GM18517 (cell line): ENCODE results near the gene ATP2B3.
"Not testable (repeated sequence)": the region's sequence is repeated elsewhere in the genome, so short reads cannot be mapped to it uniquely, and the experiment has no call there.

Experiments used
- ATAC-seq: cut with Tn5 transposase; IDR thresholded peaks from one replicate; pipeline ENCODE4 v1.9.1; 2021; ENCODE audit warnings: mild to moderate bottlenecking, moderate library complexity; ENCODE audit not compliant: unreplicated experiment

Gene ATP2B3

DNA sequence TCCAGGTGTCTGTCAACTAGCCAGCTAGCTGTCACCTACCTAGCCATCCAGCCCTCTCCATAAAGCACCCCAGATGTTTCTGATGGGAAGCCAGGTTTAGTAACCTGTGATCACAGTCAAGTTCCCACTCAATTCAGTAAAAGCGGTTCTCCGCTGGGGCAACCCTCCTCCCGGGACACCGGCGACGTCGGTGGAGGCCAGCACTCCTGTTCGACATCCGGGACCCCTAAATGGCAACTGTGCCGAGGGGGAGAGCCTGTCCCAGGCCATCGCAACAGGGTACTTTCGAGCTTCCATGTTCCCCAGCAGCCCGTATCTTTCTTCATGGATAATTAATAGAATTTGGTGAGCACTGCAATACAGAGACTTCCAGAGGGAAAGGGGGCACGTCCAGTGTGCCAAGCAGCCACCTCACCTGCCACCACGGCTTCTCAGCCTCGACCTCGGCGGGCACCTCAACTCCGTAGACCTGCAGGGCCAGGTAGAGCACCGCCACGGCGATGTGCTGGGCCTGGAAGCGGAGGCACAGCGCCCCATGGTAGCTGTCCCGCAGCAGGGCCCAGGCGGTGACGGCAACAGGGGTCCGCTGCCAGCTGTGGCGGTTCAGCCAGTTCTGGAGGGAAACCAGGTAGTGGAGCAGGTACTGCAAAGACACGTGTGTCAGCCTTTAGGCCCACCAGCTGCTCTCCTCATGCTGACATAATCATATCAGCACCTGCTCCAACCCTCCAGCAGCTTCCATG lies 74.8 kb downstream of the ATP2B3 start:
- ATAC-seq, result no peak

DNA sequence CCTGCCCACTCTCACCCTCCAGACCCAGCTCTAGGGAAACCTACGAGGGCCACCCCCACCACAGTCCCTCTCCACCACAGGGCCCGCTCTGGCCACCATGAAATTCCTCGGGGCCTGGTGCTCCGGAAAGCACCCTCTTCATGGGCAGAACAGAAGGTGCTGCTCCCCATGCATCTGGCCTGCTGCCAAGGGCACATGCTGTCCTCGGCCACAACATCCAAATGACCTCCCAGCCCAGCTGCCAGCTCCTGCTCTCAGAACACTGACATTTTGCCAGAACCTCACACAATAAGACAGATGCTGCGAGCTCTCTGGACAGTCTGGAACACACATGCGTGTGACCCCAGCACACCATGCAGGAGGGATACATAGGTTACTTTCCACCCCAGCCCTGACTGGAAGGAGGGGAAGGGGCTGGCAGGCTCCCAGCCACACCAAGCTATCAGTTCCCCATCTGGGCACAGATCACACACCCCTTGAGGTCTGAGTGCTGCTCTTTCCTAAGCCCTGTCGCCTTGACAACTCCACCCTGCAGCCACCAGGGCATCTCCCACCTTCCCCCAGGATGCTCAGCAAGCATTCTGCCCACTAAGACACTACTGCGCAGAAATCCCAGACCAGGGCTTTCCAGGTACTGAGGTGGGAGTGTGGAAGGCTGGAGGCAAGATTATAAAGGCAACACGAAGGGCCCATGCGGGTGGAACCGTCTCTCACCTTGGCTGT lies 75.7 kb downstream of the ATP2B3 start:
- ATAC-seq, result no peak

DNA sequence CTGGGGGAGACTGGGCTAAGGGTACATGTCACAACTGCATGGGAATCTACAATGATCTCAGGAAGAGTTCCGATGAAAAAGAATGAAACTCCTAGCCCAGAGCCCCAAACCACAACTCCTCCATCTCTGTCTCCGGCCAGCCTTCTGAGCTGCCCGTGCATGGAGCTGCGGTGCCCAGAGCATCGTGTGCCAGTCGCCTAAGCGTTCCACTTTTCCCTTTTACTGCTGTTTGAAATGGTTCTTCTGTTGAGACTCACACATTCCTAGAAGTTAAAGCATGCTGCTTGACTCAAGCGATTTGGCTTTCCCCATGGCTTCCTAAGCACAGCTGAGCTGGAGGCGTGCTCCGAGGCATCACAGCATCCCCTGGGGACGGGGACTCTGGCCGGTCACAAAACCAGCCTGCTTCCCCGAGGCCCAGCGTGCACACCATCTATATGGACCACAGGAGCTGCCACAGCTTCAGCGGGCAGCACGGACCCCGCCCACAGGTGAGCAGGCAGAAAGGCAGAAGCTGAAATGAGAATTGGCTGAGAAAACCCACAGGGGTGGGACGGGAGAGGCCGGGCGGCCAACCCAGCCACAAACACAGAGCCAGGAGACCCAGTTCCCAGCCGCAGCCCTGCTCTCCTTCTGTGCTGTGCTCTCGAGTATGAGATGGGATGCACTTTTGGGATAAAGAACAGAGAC lies 76.5 kb downstream of the ATP2B3 start:
- no peak for ATAC-seq

DNA sequence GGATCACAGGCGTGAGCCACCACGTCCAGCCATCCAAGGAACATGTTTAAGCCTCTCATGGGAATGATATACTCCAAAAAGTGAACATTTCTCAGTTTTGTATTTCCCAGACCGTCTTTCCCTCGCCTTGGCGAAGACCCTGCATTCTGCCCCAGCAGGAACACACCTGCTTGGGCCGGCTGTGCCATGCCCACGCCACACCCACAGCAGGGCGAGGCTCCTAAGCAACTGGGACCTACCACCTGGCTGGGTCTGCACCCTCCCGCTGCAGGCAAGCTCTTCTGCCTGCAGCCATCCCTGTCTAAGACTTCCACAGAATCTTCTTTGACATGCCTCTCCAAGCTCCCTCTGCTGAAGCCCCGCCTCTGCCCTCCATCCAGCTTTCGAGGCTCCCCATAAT lies 77.9 kb downstream of the ATP2B3 start:
- ATAC-seq, result no peak

DNA sequence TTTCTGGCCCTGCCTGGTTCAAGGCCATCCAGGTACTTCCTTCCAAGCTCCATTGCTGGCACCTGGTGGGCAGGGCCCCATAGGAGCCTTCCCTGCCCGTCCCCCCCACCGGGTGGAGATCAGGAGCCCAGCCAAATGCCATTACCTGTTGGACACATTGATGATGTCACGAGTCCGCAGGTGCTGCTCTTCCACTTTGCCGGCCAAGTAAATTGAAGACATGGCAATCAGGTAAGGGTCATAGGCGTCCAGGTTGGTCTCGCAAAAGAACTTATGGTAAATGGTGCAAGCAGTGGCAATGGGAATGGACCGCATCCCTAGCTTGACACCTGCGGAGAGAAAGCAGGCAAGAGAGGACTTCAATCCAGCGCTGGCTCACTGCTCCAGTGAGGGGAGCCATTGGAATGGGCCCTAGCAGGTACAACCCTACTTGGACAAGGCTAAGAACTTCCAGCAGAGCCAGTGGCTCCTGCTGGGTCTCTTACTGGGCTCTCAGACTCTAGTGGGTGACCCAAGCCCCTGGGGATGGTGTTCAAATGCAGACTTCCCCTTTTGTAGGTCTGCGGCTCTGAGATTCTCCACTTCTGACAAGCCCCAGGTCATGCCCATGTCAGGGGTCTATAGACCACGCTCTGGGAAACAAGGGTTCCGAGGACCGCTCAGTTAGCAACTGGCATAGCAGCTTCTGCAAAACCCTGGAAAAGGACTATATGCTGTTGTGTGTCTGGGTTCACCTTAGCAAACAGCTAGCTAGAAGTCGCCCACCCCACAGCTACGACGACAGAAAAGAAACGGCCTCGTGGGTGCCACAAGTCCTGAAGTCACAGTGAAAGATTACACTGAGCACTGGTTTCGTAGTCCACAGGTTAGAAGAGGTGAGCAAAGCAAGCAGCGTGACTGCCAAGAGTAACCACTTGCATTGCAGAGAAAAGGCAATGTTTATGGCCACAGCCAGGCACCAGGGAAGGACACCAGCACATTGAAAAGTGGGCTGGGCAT lies 78.7 kb downstream of the ATP2B3 start:
- ATAC-seq, result no peak

DNA sequence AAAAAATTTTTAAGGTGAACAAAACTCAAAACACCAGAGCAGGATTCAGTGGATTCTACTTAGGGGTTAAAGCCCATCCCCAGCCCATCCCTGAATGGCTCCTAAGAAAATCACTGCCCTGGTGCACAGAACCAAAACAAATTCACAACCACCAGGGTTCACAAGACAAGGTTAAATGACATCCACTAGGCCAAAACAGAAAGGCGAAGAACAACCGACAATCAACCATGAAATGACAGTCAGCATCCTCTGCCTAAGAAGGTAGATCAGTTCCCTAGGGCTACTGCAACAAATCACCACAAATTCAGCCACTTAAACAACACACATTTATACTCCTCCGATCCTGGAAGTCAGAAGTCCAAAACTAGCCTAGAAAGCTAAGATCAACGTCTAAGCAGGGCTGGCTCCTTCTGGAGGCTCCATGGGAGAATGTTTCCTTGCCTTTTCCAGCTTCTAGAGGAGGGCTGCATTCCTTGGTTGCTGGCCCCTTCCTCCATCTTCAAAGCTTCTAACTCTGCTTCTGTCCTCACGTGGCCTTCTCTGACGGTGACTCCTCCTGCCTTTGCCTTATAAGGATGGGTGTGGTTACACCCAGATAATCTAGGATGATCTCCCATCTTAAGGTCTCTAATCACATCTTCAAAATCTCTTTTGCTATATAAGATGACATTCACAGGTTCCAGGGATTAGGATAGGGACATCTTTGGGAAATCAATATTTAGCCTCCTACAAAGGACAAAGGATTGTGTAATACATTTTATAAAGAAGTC lies 79.7 kb downstream of the ATP2B3 start:
- no peak for ATAC-seq

DNA sequence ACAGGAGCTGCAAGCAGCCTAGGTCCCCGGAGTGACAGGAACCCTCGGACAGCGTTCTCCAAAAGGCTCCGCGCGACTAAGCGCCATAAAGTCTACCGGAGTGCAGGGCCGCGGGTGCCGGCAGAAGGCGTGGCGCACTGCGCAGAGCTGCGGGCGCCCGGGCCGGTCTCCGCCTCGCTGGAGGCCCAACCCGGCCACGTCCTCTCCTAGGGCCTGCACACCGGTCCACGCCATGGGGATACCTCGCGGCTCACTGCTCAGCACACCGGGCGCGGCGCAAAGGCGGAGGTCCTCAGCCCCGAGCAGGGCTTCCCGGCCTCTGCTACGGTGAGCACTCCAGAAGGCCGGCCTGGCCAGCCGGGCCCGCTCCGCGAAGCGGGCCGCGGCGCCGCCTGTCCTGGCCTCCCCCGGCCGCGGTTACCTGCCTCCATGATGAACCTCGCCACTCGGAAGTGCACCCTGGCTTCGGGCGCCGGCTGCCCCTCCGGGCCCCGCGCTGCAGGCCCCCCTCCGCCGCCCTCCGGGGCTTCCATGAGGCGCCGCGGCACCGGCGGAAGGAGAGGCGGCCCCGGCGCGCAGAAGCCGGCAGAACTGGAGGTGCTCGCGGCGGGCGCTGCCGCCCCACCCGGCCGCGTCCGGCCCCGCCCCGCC lies 81.2 kb downstream of the ATP2B3 start, which contains the start of gene CCNQ:
CCNQ (minus strand) TSS at position 599 of the 651 bp plus-strand sequence; CDS start at position 533, 66 bp downstream.
- peak; percentile 37 for ATAC-seq

DNA sequence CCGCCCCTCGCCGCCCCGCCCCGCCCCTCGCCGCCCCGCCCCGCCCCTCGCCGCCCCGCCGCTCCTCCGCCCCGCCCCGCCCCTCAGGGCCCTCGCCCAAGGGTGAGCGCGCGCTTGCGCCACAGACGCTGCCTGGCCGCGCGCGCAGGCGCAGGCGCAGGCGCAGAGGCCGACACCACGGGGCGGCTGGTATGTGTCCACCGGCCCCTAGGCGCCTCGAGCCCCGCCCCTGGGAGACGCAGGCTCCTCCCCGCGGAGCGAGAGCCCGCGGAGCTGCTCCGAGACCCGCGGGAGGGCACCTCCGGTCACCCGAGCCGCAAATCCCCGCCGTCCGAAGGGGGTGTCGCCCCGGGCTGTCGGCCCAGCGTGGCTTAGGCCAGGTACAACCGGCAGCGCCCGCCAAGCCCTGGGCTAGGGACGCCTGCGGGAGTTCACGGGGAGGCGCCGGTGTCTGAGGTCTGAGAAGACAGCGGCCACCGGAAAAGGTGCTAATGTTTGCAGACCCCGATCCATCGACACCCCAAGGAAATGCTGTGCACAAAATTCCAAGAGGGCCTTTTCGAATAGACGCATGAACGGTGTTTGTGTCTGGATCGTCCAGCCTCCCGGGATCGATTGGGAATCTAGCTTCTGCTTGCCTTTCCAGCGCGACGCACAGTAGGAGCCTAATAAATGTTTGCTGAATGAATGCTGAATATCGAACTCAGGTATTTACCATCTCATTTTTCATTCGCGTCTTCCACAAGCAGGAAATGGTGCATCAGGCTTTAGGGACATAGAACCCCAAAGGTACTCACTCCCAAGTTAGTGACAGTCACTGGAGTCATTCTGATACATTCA lies 82.0 kb downstream of the ATP2B3 start:
- peak; percentile 60 for ATAC-seq

DNA sequence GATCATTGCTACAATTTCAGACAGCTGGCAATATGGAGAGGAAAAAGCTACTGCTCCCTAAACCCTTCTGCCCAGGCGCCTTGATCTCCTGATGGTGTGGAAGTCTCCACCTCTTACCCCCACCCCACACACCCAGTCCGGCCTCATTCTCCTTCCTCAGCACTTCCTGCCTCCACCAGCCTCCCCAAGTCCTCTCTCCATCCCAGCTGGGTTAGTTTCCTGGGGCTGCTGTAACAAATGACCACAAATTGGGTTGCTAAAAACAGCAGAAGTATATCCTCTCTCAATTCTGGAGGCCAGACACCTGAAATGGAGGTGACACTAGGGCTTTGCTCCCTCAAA lies 82.6 kb downstream of the ATP2B3 start:
- ATAC-seq, result no peak

DNA sequence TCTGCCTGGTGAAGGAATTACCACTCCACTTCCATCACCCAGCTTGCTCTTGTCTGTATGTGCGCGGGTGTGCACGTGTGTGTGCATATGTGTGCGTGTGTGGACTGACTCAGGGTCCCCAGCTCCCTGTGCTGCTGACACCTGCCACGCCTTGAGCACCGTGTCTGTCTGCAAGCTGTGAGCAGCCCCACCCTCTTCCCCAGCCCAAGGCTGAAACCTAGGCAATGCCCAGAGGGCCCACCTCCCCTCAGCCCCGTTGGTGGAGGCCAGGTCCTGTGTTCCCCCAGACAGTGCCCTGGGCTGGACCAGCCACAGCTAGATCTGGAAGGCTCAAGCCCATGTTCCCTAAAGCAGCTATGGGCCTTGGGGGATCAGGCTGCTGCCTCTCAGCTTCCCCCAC lies 83.5 kb downstream of the ATP2B3 start:
- ATAC-seq, result no peak

DNA sequence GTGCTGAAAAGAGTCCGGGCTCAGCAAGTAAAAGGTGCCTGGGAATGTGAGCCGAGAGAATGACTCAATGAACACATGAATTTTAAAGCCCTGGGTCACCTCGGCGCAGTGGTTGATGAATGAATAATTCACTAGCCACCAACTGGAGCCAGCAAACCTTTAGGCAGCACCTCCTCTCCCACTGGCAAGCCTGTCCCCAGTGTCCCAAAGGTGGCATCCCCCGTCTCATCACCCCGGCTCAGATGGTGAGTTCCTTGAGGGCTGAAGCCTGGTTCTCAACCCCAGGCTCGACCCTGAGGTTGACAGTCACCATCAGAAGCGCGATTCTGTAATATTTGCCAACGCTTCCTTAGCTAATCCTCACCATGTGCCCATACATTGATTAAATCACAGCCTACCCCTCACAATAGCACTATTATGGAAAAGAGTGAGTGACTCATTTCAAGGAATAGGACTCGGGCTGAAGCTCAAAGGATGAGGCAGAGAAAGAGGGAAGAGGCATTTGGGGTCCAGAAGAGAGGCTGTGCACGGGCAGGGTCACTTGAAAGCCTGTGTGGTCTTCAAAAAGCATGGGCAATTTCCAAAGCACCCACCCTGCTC lies 84.2 kb downstream of the ATP2B3 start:
- ATAC-seq, result no peak

DNA sequence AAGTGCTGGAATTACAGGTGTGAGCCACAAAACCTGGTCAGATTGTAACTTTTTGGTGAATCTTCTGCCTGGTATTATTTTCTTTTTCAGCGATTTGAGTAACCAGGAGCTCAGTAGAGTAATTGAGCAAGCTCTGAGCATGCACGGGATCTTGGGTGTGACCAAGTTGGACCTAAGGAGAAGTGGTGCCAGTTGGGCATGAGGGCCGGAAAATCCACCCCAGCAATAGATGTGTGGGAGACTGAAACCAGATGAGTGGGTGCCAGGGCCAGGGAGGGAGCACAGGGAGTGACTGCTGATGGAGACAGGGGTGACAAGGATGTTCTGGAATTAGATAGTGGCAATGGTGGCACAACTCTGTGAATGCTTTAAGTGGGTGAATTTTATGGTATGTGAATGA lies 85.2 kb downstream of the ATP2B3 start:
- no peak for ATAC-seq

DNA sequence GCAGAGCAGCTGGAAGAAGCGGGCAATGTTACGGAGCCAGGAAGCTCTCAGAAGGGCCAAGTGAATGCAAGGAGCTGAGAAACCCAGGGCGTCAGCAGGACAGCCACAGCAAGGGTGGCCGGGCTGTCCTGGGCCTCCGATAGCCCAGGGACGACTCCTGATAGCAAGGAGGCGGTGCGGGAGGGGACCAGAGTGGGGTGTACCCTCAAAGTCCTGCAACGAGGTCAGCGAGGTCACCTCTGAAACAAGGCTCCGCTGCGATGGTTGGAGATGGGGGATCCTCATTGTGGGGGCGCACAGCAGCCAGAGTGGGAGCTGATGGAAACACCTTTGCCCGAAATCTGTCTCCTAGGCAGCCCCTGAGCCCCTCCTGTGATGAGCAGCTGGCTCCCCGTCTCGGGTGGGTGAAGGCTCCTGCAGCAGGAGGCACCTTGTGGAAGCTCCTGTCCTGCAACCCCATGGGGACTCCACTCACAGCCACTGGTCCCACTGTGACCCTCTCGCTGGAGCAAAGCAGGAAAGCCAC lies 85.8 kb downstream of the ATP2B3 start:
- no peak for ATAC-seq

DNA sequence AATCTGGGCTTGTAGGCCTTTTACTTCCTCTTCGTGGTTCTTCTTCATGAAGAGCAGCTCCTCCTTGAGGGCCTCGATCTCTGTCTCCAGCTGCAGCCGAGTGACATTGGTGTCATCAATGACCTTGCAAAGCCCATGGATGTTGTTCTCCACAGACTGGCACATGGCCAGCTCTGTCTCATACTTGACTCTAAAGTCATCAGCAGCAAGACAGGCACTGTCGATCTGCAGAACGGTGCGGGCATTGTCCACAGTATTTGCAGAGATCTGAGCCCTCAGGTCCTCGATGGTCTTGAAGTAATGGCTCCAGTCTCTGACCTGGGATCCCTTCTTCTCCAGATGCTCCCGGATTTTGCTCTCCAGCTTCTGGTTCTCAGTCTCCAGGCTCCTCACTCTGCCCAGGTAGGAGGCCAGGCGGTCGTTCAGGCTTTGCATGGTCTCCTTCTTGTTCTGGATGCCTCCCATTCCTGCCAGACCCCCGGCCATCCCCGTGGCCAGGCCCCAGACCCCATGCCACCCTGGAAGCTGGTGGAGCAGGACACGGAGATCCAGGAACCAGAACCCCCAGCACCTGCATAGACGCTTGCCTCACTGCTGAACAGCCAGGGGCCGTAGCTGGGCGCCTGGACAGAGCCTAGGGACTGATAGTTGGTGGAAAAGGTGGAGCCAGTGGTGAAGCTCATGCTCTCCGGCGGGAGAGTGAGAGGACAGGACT lies 87.4 kb downstream of the ATP2B3 start:
- ATAC-seq, result not testable (repeated sequence)

DNA sequence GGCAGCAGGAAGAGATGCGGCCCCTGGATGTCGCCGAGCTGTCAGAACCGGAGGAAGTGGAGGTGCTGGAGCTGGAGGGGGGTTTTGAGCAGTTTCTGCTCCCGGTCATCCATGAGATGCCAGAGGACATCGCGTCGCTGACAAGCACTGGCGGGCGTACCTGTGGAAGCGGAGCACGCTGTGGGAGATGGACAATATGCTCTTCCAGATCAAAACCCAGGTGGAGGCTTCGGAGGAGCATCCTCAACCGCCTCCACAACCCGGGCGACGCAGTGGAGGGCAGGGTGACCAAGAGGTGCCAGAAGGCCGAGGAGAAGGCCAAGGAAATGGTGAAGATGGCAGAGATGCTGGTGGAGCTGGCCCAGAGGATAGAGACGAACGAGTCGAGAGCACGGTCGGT lies 89.1 kb downstream of the ATP2B3 start:
- ATAC-seq, result no peak

DNA sequence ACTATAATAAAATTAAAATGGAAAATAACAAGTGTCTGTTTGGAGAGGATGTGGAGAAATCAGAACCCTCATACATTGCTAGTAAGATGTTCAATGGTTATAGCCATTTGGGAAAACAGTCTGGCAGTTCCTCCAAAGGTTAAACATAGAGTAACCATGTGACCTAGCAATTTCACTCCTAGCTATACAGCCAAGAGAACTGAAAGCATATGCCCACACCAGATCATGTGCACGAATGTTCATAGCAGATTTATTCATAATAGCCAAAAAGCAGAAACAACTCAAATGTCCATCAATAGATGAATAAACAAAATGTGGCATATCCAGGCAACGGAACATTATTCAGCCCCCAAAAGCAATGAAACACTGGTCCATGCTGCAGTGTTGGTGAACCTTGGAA lies 90.9 kb downstream of the ATP2B3 start:
- no peak for ATAC-seq

DNA sequence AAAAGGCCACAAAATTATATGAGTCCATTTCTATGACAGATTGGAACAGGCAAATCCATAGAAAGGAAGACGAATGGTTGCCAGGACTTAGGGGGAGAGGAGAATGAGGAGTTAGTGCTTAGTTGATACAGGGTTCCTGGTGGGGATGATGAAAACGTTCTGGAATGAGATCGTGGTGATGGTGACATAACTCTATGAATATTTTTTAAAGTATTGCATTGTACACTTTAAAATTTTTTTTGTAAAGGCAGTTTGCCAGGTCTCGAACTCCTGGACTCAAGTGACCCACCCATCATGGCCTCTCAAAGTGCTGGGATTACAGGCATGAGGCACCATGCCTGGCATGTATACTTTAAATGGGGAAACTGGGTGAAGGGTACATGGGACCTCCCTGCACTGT lies 91.4 kb downstream of the ATP2B3 start:
- no peak for ATAC-seq
